Fibroblast of skin of scalp (primary cell): Measurements from ENCODE around the gene HOXA10.

ENCODE experiments used
- DNase-seq: peaks from one replicate; pipeline ENCODE4 v3.0.0-alpha.2; 2013

HOXA10 gene

DNA sequence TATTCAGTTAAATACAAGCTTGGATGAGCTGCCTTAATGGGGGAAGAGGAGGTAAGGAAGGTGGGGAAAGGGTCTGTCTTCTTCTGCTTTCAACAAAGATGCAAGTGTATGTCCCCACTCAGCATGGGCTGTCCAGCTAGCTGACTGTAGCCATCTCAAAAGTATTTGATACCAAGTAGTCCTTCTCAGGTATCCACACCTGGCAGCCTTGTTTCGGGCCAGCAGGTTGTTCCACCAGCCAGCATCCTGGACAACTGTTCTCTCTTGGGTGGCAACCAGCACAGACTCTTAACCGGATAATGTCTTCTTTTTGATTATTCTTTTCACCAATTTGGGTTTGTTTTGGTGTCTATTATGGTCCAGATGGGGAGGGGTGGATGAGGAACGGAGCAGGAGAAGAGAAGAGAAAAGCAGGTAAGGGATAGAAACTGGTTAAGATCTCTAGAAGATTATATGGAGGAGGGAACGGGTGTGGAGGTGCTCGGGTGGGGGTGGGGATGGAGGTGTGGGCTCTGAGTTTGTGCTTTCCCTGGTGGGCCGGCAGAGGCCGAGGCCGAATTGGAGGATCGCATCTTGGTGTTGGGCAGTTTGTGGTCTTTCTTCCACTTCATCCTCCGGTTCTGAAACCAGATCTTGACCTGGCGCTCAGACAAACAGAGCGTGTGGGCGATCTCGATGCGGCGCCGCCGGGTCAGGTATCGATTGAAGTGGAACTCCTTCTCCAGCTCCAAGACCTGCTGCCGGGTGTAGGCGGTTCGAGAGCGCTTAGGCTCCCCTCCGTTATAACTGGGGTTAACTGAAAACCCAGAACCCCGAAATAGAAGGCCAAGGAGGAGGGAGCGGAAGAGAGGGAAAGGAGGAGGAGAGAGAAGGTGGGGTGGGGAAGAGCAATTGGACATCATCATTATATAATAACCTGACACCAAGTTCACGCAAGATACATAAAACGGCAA, 45.1 kb downstream of the HOXA10 start:
- no peak for DNase-seq

DNA sequence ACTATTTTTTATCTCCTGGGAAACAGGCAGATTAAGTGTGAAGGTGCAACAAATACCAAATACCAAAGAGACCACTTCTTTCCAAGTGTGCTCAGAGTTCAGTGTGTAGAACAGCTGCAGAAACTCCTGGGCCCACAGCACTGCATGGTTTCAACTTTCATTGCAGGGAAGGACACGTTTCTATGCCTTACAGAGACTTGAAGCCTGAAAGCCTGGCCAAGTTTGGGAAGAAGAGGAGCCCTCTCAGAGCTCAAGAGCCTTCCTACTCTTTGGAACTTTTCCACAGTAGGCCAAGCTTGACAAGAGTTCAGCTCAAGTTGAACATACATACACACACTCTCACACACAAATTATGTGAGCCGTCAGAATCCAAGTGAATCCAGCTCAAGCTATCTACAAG, 46.1 kb downstream of the HOXA10 start:
- no peak for DNase-seq

DNA sequence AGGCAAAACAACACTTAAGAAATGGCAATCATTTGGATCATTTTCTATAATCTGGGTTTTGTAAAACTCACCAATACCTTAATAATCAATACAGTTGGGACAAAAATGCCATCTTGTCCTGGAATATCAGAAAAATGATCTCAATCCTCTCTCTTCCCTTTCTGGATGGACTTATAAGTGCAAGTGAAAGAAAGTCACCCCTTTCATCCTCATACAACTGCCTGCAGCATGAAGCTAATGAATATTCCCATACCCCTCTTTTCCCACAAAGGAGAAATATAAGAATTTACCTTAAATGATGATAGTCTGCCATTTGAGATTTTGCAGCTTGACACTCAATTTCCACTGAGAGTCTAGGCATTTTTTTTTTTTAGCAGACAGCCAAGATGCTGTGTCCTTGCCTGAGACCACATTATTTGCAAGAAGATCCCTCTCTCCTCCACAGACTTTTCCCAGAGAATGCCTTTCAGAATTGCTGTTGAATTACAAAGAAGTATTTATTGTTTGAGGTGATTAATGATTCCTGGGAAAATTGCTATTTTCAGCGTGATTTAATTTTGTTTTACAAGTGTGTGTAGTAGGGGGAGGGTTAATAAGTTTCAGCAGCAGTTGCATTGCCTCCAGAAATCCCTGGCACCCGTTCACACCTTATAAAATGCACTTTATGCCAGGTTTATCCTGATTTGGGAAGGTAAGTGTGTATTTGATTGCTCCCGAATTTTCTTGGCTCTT, 47.4 kb downstream of the HOXA10 start:
- DNase-seq, result no peak

DNA sequence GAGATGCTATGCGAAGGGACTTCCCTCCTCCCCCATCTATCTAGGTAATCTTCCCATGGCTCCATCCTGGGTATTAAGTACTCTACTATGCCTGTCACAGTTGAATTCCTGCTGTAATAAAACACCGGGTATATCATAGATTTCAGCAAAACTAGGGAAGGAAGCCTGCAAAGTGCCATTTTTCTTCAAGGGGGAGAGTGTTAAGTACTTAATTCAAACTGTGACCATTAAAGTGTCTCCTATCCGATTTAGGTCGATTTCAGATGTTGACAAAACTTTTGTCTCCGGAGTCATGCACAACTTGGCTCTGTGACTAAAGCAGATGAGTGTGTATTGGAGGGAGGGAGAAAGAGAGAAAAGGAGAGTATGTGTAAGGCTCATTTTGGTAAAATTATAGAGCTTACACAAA, 48.1 kb downstream of the HOXA10 start:
- DNase-seq, result no peak

DNA sequence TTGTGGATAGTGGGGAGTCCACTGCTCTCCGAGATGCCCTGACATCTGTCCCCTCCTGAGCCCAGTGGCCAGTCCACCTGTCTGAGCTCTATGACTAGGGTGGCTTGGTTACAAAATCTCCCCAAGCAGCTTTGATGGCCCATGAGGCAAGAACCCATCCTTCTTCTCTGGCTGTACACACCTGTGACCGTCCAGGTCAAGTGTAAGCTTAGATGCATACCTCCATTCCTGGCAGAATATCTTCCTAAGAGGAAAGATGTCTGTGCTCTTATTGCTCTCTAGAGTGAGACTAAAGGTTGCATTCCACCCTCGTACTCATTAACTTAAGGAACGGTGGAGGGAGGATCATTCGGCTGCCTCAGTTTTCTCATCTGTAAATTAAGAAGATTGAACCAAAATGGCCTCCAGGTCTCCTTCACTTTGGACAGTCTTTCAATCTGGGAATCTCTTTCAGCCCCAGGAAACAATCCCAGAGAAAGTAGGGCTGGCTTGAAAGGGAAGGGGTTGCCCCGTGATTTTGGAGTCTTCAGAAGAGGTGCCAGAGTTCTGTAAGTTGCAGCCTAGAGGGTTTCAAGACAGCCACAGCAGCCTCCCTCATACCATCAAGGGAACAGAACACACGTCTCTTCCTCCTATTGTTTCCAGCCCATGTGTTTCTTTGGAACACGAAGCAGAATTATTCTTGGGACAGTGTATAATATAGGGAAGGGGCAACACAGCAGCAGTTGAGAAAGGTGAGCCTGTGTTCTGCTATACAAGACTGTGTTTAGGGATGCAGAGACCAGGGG, 49.0 kb downstream of the HOXA10 start:
- no peak for DNase-seq

DNA sequence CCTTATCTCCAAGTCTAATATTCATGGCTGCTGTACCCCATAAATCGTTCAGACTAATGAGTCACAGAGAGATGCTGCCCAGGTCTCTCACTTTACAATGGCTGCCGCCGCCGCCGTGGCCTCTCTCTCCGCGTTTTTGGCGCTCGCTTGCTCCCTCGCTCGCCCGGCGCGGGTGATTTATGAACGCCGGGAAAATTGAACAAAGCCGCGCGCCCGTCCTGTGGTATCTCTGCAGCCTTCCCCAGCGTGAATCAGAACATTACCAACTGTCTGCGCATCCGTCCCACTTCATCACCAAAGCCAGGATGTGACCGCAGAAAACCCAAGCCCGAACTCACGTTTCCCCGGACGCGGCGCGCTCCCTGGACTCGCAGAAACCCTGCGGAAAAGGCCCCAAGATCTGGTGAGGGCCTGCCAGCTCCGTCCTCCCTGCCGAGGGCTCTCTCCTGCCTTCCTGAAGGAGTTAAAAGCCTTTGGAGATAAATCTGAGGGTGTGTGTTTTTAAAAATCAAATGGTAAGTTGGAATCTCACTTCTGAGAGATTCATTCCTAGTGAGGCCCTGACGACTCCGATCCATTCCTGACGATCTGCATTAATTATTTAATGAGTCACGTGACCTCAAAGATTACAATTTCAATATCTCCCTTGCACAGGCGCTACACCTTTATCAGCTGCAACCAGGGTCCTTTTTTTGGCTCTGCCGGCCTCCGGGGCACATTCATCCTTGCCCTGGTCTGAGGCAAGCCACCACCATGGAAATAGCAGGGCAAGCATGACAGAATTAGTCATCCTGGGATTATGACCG, 49.8 kb downstream of the HOXA10 start:
- peak; percentile 24 for DNase-seq

GRCh38 chr7:27123477-27124053, 50.6 kb downstream of the HOXA10 start:
- no peak for DNase-seq

DNA sequence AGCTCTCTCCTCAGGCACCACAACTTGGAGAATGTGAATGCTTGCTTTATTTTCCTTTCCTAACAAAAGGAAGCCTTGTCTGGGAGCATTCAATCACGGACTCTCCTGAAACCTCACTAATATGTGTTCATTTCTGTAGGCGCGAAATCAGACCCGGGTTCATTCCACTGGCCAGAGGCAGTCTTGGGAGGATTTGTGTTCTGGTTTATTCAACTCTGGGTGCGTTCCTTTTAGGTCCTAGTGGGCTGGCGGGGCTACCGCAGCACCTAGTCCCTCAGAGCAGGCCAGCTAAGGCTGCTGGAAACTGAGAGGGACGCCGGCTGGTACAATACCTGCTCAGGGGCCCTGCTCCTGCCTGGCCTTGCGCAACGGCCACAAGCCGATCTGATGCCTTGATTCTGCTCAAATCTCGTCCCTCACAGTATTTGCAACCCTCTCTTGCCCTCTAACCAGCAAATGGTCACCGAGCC, 51.1 kb downstream of the HOXA10 start:
- no peak for DNase-seq

DNA sequence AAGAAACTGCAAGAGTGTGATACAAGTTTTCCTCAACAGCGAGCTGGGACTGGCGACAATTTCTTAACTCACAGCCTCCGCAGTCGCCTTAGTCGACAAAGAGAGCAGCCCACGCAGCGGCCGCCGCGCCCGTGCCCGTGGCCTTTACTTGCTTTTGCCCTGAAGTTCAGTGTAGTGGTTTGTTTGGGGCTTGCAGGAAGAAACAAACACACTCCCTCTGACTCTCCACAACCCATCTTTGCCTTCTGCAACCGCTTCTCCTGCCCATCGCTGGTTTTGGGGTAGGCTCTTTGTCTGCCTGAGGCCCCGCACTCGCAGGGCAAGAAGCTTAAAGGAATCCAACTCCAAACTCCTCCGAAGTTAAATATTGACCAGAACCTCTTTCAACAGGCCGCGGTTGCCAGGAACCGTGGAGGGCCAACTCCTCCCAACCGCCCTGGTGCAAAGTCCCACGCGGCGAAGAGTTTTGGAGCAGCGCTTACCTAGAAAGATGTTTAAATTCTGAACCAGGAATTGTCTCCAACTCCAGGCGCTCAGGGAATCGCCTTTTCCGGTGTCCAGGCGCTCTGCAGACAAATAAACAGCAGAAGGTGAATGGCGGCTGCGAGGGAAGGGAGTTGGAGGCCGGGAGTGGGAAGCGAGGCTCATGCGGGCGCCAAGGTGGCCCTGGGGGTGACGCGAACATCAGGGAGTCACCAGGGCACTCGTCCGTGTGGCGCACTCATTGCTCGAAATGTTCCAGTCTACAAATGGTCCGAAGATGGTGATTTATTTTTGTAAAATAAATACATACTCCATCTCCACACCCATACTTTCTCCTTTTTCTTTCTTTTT, 51.8 kb downstream of the HOXA10 start:
- DNase-seq, result no peak

DNA sequence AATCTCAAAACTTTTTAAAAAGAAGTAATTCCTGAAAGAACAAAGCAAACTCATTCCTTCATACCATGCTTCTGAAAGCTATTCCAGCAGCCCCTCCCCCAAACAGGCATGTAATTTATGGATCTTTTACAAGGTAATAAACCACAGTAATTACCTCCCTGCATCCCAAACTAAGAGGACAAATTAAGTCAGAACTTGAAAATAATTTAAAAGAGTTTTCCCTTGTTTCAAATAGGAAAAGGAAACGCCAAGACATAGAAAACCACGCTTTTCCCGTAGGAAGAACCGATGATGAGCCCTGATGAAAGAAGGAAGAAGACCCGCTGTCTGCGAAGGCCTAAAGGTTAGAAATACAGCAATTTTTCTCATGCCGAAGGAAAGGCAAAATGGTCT, 52.4 kb downstream of the HOXA10 start:
- DNase-seq, result no peak
